ENCODE measurements around the gene BNIPL.
A peak's percentile ranks its signal among the peaks of the same experiment; 100 is the strongest.

The BNIPL gene

DNA sequence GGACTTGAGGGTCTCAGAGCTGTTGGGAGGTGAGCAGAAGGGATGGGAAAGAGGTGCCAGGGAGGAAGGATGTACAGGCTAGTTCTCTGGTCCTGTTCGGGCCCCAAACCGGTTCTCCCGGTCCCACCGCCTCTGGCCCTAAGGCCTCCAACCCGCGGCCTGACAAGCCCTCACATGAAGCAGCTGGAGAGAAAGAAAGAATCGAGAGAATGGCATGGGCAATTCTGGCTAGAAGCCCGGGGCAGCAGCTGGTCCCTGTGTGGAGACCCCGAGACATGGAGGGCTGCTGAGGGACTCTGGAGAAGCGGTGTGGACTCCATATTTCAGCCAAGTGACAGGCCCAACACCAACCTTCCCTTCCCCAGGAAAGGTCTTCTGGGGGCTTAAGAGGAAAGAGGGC, 22.3 kb downstream of the BNIPL start:
- DNase-seq (ENCODE audit: low read depth): no peak

DNA sequence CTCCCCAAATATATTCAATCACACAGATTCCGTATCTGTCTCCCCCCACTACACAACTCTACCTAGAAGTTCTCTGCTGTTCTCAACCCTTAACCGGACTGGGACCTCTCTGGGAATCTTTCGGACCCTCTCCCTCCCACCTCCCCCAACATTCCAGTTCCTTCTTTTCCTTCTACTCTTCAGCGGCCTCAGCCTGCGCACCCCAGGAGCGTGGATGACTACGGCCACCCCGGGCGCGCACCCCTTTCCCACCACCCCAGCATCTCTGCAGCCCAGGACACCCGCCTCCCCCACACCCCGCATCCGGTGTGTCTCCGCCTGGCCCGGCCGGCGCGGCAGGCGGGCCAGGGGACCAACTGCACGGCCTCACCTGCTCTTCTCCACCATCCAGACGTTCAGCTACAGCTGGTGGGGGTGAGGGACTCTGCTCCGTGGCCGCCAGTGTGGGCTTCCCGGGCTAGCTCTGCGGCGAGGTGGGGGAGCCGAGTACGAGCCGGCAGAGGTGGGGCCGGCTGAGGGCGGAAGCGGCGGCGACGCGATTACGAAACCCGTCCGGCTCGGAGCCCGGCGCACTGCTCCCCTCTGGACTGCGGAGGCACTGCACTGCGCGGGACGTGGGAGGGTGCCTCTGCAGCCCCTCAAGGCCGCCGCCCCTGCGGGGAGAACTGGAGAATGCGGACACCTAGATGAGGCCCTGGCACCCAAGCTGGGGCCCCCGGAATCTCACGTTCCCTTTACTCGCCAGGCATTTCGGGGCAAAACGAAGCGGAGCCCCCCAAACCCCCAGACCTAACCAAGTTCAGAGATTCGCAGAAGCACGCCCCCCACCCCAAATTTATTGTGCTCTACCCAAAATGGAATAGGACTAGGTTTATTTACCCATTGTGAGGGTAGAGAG, 23.0 kb downstream of the BNIPL start, which contains the start of gene CDC42SE1:
Gene CDC42SE1, minus strand, starts transcription at position 514 of the 898 bp plus-strand sequence. CDS start 3,892 bp downstream, outside the sequence.
- DNase-seq (ENCODE audit: low read depth): no peak

DNA sequence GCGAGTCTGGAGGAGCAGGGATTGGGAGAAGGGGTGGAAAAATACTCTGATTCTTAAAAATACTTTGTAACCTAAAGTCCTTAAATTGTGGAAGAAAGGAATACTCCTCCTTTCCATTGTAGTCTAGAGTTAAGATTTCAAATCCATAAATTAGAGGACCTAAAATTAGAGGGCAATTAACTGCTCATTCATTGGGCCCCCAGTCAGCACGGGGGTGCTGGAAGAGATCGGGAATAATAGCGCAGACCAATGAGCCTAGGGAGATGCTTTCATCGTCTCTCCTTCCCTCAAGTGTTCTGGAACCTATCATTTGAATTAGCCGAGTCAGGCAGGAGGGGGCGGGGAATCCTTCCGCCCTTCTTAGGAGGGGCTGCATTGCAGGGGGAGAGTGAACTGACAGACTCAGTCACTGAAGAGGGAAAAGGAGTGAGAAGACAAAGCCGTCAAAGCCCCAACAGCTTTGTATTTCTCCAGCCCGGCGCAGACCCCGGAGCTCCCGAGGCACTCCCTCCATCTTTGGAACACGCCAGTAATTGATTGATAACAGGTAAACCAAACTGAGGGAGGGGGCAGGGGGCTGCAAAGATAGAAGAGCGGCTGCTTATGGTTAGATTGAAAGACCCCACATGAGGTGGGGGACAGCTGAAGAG, 23.7 kb downstream of the BNIPL start, which contains the start of gene MLLT11:
Gene MLLT11, plus strand, starts transcription at position 391 of the 650 bp plus-strand sequence. CDS start 6,828 bp downstream, outside the sequence.
- DNase-seq (ENCODE audit: low read depth): no peak

DNA sequence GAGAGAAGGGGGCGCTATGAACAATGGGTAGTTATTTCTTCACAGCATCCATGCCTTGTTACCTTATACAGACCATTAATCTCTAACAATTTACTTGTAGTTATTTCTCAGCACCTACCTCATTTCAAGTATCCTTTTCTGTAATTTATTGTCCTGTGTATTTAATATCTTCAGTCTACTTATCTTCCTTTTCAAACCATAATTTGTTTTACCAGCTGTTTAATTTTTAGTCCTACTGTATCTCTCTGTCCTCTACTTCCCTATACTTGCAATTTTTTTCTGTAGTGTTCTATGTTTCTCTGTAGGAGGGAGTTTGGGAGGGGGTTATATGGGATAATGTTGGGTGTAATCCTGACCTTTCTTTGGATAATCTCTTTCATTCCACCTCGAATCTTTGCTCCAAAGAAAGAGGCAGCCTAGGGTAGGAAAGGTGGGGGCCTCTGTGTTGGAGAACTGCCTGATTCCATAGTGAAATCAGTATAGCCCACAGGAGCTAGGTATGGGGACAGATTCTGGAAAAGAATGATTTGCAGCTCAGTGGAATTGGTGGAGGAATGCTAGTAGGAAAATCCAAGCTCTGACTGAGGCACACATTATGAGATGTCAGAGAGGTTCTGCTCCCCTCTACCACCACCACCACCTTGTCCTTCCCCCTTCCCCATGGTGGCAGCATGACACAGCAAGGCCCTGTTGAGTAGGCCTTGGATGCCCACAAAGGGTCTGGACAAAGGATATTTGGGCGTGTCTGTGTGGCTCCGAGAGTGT, 24.5 kb downstream of the BNIPL start:
- DNase-seq (ENCODE audit: low read depth): no peak

DNA sequence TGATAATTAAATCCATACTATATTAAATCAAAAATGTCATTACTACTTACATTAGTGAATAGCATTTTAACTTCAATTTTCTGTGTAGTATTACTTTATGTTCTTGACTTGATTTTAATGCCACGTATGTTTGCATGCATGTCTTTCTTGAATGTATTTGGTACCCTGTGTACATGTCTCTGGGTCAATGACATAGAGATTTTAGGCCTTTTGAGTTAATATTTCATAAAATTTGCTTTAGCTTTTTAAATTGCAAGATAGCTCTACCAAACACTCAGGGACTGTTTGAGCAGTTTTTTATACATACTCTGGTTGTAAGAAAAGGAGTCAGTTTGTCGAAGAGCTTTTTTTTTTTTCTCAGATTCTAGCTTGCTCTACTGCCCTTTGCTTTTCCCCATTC, 25.3 kb downstream of the BNIPL start:
- DNase-seq (ENCODE audit: low read depth): no peak

DNA sequence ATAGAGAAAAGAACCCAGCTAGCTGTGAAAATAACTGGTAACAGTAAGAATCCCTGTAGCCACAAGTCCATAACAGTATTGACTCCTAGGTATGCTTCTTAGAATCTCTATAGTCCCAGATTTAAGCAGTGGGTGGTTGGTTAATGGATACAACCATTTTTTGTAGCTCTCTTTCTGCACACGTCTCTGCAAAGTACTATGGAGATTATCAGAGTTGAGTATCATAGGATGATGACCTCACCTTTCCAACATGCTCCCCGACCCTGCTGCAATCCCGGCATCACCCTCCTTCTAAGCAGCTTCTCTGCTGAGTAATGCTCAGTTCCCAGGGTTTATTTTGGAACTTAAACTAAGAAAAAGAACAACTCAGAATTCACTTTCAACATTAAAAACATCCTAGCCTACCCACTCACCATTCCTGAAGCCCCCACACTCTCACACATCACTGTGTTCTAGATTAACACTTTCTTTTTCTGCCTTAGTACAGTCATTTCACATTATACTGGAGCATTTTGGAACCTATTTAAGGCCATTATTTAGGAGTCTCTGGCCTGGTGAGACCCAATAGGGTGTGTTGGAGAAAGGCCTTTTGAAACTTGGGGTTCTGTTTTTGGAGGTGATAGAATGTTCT, 26.5 kb downstream of the BNIPL start:
- peak; percentile 82 for DNase-seq (ENCODE audit: low read depth)

DNA sequence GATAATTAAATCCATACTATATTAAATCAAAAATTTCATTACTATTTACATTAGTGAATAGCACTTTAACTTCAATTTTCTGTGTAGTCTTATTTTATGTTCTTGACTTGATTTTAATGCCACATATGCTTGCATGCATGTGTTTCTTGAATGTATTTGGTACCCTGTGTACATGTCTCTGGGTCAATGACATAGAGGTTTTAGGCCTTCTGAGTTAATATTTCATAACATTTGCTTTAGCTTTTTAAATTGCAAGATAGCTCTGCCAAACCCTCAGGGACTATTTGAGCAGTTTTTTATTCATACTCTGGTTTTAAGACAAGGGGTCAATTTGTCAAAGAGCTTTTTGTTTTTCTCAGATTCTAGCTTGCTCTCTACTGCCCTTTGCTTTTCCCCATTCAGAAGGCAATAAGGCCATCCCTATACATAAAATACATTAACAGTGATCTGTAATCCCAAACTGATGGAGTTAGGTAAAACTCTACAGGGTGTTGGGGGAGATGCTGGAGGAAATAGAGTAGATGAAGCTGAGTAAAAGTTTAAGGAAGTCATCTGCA, 28.8 kb downstream of the BNIPL start:
- no peak for DNase-seq (ENCODE audit: low read depth)

DNA sequence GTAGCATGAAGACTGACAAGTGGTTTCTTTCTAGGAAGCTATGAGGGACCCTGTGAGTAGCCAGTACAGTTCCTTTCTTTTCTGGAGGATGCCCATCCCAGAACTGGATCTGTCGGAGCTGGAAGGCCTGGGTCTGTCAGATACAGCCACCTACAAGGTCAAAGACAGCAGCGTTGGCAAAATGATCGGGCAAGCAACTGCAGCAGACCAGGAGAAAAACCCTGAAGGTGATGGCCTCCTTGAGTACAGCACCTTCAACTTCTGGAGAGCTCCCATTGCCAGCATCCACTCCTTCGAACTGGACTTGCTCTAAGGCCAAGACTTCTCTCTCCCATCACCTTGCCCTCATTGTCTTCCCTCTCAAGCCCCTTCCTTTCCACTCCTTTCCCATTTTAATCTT, 30.8 kb downstream of the BNIPL start:
- DNase-seq (ENCODE audit: low read depth): no peak

DNA sequence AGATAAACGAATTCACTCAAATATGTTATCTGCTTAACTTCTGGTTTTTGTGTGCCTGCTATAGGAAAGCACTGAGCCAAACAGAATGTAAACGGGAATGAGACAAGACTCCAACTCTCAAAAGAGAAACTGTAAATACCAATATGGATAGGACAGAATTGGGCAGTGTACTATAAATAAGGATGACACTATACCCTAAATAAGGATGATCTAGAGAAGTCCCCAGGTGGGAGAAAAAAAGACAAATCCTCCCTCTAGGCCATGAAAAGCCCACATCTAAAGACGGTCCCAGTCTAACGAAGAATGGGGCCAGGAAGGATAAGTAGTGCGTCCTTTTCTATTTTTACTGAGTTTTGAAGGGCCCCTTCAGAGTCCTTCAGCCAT, 32.7 kb downstream of the BNIPL start:
- no peak for DNase-seq (ENCODE audit: low read depth)

DNA sequence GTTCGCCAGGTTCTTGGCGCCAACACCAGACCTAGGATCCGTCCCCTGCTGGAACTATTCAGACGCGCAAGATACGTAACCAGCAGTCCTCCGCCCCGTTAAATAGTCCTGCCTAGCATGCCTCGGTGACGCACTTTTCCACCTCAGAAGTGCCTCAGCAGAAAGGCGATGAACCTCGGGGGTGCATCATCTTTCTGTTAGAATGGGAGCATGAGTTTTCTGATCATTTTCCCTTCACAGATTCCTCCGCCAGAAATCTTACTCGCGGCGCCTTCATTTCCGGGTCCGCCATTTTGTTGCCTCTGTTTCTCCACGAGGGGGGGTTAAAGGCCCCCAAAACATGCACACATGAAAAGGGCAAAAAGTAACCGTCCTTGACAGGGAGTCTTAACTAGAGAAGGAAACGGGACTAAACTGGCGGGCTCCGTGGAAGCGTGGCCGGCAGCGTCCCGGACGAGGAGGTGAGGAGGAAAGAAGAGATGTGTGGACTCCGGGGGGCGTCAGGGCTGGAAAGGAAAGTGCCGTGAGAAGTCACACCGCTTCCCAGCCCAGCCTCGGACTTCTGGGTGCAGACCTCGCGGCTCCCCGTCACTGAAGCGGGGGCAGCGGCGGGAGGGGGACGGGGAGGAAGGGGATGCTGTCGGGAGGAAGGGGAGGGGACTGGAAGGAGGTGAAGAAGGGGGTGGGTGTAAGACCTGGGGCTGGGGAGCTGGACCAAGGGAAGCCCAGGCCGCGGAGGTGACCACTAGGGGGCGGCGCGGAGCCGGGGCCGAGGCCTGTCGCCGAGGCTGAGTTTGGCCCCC, 34.3 kb downstream of the BNIPL start, which contains the start of gene GABPB2:
Gene GABPB2, plus strand, starts transcription at position 288 of the 803 bp plus-strand sequence. CDS start 17,429 bp downstream, outside the sequence.
- peak; percentile 94 for DNase-seq (ENCODE audit: low read depth)

DNA sequence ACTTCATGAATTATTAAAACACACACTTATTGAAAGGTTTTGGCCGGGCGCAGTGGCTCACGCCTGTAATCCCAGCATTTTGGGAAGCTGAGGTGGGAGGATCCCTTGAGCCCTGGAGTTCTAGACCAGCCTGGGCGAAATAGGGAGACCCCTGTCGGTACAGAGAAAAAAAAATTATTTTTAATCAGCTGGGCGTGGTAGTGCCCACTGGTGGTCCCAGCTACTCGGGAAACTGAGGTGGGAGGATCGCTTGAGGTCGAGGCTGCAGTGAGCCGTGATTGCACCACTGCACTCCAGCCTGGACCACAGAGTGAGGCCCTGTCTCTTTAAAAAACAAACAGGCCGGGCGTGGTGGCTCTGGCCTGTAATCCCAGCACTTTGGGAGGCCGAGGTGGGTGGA, 35.8 kb downstream of the BNIPL start:
- DNase-seq (ENCODE audit: low read depth): no peak

DNA sequence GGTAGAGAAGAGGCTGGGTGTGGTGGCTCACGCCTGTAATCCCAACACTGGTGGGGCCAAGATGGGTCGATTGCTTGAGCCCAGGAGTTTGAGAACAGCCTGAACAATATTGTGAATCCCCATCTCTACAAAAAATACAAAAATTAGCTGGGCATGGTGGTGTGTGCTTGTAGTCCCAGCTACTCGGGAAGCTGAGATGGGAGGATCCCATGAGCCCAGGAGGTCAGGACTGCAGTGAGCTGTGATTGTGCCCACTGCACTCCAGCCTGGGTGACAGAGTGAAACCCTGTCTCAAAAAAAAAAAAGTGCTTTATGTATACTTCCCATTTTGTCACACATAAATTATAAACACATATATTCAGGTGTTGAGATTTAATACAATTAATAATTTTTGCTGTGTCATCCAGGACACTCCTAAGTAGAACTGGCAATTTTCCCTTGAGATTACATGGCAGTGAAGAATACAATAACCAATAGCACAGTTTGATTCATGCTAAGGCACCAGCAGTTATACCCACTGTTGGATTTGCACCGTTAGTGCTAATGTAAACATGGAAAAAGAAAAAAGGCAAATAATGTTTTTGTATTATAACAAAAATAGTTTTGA, 49.7 kb downstream of the BNIPL start:
- DNase-seq (ENCODE audit: low read depth): no peak
